Activated CD8-positive, alpha-beta memory T cell treated with anti-CD3 and anti-CD28 coated beads for 48 hours (primary cell): ENCODE data around the gene CPSF4L.

Experiments used
- DNase-seq, 3 experiments: peaks; one replicate each; pipeline ENCODE4 v3.0.0-alpha.2; 2020; ENCODE audit warnings: low read depth in 2 of 3, low spot score in 2 of 3

Gene CPSF4L

DNA sequence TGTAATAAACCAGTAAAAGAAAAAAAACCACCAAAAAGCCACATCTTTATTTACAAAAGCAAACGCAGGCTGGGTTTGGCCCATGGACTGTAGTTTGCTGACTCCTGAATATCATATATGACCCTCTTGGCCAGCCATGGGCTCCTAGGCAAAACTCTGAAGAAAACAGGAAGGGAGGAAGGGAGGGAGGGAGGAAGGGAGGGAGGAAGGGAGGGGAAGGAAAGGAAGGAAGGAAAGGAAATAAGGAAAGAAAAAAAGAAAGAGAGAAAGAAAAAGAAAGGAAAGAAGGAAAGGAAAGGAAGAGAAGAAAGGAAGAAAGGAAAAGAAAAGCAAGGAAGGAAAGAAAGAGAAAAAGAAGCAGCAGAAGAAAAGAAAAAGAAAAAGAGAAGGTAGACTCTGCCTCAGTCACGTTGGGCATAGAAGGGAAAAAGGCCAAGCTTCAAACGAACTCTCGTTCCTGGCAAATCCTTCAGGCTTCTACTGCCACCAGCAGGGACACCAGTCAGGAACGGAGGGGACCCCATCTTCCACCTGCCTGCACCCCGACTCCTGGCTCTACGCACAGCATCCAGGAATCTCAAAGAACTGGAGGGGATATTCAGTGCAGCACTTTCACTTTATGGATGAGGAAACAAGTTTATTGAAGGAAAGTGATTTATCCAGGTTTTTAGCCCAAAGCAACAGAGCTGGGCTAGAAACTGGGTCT, 28.0 kb upstream of the CPSF4L start:
- no peak for DNase-seq

DNA sequence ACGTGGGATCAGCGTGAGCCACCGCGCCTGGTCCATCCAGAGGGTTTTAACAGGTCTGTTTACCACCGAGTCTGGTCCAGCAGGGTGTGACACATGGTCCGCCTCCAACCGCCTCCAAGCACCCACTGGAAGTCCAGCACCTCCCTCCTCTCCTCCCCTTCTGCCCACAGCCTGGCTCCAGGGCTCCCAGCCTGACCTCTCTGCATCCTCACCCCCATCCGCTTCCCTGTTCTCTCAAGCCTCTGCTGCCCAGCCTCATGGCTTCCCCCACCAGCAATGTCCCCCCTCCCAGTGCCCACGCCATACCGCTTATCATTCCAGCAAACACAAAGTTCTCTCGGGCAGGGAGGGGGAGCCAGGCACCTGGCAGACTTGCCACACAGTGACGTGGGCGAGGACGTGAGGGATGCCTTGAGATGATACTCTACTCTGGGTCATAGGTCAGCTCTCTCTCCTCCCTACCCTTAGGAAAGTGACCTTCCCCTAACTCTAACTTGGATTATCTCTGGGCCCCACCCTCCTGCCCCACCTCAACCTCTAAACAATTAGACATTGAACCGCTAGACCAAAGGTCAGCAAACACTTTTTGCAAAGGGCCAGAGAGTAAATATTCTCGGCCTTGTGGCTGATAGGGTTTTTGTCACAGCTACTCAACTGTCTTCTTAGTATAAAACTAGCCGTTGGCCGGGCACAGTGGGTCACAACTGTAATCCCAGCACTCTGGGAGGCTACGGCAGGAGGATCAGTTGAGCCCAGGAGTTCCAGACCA, 27.0 kb upstream of the CPSF4L start:
- no peak for DNase-seq

DNA sequence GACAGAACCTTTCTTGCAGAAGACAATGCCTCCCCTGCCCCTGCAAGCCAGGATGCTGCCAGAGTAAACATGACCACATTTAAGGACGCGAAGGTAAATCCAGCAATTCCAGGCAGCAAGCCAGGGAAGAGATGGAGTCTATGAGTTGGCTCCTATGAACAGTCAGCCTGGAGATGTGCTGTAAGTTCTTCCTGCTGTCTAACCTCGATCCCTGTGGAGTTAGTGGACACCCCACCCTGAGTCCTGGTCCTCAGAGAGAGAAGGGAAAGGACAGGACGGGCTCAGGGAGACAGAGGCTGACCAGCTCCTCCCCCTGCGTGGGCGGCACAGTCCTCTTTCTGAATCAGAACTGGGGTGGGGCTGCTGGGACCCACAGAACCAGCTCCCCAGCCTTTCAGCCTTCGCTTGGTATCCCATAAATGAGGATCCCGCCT, 25.2 kb upstream of the CPSF4L start:
- no peak for DNase-seq

DNA sequence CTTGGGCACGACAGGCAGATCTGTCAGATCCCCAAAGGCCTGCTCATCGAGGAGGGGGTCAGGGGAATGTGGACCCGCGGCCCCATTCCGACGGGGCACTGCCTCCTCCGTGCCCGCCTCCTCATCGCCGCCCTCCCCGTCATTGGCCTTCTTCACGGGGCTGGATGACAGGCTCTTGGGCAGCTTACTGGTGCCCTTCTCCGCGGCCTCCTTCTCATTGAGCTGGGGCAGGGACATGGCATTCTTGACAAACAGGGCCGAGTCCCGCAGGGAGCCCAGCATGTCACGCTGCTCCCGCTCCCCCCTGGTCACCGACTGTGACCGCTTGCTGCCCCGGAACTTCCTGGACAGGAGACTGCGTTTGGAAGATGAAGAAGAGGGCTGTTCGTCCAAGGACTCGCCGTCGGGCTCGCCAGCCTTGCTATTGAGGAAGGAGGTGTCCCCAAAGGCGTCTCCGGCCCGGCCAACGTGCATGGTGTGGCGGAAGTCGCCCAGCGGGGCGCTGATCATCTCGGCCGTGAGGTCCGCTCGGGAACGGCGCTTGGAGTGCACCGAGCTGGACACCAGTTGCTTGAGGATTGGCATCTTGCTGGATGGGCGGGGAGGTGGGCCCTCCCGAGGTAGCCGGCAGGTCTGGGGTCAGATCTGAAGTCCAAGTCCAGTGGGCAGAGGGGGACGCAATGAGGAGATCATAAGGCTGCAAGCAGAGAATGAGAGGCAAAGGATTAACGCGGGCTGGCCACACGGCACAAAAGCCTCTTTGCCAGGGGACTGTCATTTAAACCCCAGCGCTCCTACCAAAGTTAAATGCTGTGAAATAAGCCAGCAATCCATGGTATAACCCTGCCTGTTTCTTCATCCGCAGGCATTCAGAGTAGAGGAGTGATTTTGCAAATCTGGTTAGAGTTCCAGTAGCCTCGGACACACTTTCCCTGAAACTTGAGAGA, 24.5 kb upstream of the CPSF4L start:
- DNase-seq = no peak

DNA sequence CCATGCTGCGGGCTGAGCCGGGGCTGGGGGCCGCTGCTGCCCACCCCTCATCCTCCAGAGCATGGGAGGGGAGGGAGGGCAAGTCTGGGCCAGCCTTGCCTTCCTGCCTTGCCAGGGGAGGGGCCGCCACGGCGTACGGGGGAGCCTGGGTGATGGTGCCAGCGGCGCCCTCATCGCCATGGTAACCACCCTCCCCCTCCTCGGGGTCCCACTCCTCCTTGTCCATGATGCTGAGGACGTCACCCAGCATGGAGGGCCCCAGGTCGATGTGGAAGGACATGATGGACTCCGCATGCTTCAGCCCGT, 23.9 kb upstream of the CPSF4L start:
- no peak for DNase-seq

DNA sequence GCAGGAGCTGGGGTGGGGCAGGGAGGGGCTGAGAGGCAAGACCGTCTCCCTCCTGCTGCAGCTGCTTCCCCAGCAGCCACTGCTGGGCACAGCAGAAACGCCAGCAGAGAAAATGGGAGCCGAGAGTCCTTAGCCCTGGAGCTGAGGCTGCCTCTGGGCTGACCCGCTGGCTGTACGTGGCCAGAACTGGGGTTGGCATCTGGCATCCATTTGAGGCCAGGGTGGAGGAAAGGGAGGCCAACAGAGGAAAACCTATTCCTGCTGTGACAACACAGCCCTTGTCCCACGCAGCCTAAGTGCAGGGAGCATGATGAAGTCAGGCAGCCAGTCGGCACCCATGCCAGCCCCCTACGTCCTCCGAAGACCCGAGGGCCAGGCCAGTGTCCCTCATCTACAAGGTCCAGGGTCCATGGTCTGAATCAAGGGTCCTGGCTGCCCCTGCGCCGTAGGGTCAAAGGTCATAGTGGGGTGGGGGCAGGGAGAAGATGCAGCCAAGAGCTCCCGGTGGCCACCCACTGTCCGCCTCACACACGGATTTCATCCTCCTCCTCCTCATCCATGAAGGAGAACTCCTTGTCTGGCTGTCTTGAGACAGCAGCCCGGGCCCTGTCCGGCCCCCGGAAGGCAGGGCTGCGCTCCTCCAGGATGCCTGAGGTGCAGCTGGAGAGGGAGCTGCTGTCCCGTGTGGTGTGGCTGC, 23.4 kb upstream of the CPSF4L start:
- DNase-seq = no peak

DNA sequence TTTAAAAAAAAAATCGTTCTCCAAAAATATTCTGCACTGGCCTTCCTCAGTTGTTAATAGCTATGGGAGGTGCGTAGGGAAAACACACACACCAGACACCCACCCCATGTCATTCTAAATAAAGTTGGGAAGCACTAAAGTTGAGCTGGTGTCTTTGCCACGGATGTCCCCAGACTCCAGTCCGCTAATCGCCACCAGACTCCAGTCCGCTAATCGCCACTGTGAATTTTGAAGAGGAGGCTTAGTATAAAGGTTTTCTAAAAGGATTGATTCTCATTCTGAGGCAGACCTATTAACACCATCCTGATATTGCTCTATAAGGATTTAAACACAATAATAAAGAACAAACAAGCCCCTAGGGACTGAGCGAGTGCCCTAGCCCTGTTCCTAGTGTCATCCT, 22.7 kb upstream of the CPSF4L start:
- no peak for DNase-seq

DNA sequence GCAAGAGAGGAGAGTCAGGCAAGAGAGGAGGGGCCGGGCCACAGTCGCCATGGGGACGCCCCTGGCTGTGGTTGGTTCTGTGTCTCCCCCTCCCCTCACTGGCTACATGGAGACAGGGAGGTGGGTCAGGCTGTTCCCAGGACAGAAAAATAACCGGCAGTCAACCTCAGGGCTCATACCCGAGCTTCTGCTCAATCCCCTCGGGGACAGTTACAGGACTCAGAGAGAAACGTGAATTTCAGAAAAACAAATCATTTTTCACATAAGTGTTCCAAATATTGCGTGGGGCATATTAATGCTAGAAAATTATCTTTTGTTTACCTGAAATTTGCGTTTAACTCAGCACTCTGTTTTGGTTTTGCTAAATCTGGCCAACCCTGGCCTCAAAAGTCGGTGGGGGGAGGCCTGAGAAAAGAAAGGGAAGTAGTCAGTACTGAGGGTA, 22.2 kb upstream of the CPSF4L start:
- DNase-seq = no peak

DNA sequence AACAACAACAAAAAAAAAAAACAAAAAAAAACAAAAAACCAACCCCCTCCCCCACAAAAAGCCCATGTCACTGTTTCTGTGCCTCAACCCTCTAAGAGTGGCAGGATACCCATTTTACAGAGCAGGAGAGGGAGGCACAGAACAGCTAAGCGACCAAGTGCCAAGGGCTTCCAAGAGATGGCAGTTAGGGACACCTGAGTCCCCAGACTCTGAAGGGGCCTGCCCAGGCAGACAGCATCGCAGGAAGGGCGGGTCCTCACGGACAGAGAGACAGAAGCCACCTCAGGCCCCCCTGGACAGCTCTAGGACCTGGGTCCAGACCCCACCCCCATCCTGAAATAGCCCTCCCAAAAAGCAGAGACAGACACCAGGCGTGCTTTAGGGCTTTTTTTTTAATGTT, 21.6 kb upstream of the CPSF4L start:
- no peak for DNase-seq

DNA sequence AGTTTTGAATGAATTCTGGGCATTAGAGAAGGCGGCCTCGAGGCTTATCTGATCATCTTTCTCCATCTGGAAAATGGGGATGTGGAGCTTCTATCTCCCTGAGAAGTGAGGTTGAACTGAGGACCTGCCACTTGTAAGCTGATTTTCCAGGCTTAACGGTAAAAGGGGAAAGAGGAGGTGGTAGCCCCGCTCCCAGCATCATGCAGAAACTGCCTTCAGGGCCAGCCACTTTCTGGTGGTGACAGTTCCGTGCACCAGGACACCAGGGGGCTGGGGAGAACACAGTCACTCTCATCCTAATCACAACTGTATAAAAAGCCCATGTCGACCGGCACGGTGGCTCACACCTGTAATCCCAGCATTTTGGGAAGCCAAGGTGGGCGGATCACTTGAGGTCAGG, 20.9 kb upstream of the CPSF4L start:
- no peak for DNase-seq

DNA sequence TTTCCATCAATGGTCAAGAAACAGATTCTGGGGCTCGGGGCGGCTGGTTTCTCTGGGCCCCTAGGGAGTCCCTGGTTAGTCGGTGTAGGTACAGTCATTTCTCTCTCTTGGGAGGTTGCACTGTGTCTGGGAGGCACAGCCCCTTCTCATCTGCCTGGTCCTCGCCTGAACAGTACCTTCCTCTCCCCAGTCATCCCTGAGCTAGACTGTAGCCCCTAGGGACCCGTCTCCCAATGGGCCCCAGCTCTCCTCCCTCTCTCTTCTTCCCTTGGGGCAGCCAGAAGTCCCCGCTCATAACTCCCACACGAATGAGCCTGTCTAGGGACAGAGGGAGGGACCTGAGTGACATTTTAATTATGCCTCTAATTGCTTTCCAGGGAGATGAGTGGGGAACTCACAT, 20.2 kb upstream of the CPSF4L start:
- no peak for DNase-seq

DNA sequence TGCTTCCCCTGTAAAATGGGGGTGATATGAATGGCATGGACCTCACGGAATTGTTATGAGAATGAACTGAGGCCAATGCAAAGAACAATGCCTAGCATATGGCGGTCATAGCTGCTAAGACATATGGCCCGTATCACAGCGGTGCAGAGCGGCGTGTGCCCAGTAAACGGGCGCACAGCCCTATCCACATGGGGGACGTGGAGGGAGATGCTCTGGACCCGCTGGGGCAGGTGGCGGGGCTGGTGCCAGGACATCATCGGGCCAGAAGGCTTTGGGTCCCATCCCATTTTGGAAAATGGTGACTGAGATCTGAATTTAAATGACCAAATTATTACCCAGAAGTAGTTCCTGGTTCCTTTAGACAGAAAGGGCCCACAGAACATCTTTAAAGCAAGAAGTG, 18.5 kb upstream of the CPSF4L start:
- DNase-seq = no peak

DNA sequence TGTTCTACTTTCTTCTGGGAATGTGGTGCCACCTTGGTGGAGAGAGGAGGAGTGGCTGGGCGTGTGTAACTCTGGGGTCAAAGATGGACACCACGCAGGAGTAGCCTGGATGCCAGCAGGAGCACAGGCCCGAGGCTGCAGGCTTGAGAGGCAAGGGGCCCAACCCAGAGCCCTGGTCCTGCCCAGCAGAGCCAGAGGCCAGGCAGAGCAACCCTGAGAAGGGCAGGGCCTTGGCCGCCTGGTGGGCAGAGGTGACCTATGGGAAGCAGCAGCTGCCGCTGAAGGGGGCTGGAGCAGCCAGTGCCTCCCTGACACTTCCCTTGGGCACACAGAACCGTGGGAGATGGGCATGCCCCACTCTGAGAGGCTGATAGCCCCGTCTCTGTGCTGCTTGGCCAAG, 18.0 kb upstream of the CPSF4L start:
- no peak for DNase-seq

DNA sequence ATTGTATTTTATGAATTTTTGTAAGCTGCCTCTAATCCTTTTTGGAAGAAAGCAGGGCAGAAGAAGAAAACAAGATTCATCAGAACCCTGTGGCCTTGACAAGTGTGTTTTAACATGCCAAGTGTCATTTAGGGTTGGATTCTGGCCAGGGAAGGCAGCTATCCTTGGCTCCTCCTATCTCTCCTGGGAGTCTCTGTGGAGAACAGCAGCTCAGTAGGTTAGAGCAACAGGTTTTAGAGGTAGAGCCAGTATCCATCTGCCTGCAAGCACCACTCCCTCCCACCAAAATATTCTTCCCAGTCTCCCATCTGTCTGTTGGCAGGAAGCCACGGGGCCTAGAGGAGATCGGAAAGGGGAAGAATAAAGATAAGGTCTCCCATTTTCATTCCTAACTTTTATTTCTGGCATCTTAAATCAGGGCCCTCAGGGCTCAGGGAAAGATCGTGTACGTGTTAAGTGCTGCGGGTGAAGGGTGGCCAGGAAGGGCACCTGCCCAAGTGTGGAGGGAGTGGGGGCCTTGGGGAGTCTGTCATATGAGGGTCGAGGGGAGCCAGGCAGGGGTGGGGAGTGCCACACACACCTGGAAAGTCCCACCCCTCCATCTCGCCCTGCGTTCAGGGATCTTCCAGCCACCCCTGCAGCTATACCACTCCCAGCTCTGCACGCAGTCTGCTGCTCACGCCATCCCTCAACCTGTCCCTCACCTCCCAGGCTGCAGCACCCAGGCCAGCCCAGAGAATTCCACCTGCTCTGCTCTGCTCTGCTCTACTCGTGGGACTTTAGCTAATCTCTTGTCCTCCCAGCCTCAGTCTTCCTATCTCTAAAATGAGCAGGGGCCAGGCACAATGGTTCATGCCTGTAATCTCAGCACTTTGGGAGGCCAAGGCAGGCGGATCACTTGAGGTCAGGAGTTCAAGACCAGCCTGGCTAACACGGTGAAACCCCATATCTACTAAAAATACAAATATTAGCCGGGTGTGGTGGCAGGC, 17.1 kb upstream of the CPSF4L start:
- no peak for DNase-seq

DNA sequence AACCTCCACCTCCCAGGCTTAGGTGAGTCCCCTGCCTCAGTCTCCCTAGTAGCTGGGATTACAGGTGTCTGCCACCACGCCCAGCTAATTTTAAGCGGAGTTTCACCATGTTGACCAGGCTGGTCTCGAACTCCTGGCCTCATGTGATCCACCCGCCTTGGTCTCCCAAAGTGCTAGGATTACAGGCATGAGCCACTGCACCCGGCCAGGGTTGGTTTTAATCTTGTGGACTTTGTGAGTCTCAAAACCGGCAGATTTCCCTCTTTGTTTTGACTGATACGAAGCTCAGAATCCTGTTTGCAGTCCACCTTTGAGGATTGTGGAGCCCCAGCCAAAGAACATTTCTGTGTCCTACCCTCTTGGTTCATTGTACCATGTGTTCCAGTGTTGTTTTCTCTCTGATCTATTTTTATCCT, 16.4 kb upstream of the CPSF4L start:
- DNase-seq = no peak

DNA sequence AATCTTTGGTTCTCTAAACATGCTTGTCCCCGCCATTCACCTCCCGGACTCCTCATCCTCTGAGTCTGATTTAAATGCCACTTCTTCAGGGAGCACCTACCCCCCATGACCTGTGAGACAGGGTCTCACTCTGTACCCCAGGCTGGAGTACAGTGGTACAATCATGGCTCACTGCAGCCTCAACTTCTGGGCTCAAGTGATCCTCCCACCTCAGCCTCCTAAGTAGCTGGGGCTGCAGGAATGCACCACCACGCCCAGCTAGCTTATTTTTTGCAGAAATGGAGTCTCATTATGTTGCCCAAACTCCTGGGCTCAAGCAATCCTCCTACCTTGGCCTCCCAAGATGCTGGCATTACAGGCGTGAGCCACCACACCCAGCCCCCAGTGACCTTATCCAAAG, 12.8 kb upstream of the CPSF4L start:
- no peak for DNase-seq

DNA sequence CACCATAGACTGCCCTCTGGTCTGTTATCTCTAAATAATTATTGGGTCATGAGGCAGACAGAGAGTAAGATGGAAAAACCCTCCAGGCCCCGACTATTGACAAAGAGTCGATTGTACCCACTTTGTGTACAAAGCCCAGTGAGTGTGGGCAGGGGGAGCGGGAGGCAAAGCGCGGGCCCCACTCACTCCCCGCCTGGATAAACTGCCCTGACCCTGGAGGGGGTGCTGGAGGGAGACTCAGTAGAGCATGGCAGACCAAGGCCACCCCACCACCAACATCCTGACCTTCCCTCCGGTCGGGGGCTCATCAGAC, 11.2 kb upstream of the CPSF4L start:
- no peak for DNase-seq

DNA sequence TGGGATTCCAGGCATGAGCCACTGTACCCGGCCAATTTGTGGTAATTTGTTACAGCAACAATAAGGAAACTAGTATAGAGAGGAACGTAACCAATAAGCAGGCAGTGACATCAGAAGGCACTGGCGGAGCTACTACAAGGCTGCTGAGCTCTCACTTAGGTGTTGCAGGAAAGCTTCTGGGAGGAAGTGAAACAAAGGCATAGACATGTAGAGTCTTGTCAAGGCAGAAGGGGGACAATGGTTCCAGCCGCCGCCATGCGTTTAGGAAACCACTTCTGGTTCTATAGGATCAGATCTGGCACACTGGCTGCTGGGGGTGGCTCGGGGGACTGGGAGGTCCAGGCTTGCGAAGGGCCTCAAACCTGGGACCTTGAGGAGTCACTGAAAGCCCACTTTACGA, 9.4 kb upstream of the CPSF4L start:
- no peak for DNase-seq

DNA sequence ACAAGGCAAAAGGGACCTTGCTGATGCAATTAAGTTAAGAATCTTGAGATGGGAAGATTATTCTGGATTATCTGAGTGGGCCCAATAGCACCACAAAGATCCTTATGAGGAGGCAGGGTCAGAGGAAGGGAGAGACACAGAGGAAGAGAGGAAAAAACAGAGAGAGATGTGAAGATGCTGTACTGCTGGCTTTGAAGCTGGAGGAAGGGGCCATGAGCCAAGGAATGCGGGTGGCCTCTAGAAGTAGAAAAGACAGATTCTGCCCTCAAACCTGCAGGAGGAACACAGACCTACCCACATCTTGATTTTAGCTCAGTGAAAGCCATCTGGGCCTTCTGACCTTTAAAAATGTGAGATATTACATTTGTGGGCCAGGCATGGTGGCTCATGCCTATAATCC, 8.1 kb upstream of the CPSF4L start:
- DNase-seq = no peak

DNA sequence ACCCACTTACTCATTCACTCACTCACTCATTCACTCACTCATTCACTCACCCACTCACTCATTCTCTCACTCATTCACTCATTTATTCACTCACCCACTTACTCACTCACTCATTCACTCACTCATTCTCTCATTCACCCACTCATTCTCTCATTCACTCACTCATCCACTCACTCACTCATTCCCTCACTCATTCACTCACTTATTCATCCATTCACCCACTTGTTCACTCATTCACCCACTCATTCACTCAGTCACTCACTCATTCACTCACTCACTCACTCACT, 7.6 kb upstream of the CPSF4L start:
- no peak for DNase-seq
